Peyer's patch (tissue), 4 donors: ENCODE measurements around the gene KCNJ3.

ENCODE experiments used
- CTCF ChIP-seq, 6 experiments: fragments of 450-650 bp in 4 of 6; fragments of 200-600 bp in 2 of 6; sonication (generic) in 1 of 6; IDR thresholded peaks; one replicate each; pipeline ENCODE4 v1.5.1; 2017 to 2019; ENCODE audit warnings: antibody characterized with exemption in 6 of 6, mild to moderate bottlenecking in 3 of 6, moderate library complexity in 1 of 6
- POLR2A ChIP-seq, 2 donors: fragments of 450-650 bp; IDR thresholded peaks; one replicate each; pipeline ENCODE4 v1.5.1; 2017; ENCODE audit warnings: antibody characterized with exemption in 2 of 2, mild to moderate bottlenecking in 2 of 2, moderate library complexity in 2 of 2

- no peak for TF ChIP-seq CTCF (IDR thresholded peaks at IDR 0.05)
- TF ChIP-seq POLR2A (IDR thresholded peaks at IDR 0.05) = no peak
These were observed 116.4 kb downstream of the KCNJ3 start for GRCh38 chr2:154814856-154815255.
